ENCODE results near the gene HNRNPR. TPM values are rescaled to one million over a fixed set of nuclear protein-coding genes. Genes with fewer than 3 reads are reported as not detected.

The HNRNPR gene
- total and polyA plus RNA-seq, 9 of the 15 experiments (the other 6 are each of a cell fraction or from before 2014, with no cell fraction given), result 80.9 to 372 (median 301) TPM

DNA sequence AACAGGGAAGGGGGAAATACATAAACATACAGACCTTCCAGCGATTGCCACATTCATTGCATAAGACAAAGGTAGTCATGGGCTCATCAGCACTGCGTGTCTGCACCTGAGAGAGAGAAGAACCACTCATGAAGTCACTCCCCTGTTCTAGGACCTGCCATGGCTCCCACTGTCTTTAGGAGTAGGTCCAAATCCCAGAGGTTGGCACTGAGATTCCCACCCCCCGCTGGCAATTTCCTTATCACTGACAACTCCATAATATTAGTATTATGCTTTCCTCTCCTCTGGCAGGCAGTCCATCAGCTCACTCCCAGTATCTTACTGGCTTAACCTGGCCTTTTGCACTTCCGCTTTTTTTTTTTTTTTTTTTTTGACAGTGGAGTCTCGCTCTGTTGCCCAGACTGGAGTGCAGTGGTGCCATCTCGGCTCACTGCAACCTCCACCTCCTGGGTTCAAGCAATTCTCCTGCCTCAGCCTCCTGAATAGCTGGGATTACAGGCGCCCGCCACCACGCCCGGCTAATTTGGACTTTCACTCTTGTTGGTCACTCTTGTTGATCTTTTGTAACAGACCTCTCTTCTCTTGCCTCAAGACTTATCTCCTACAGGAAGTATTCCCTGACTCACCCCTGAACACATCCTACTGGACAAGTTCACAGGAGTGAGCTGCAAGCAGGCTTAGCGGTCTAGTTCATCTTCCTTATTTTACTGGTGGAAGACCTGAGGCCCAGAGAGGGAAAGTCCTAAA is 40.4 kb upstream of the HNRNPR start (continued):
- TF ChIP-seq, protein P1, sequence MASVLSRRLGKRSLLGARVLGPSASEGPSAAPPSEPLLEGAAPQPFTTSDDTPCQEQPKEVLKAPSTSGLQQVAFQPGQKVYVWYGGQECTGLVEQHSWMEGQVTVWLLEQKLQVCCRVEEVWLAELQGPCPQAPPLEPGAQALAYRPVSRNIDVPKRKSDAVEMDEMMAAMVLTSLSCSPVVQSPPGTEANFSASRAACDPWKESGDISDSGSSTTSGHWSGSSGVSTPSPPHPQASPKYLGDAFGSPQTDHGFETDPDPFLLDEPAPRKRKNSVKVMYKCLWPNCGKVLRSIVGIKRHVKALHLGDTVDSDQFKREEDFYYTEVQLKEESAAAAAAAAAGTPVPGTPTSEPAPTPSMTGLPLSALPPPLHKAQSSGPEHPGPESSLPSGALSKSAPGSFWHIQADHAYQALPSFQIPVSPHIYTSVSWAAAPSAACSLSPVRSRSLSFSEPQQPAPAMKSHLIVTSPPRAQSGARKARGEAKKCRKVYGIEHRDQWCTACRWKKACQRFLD (CRISPR knock-in tag; IDR thresholded peaks at IDR 0.05), result peak; percentile 54; the same call in 1 of the 2 replicates
- TF ChIP-seq HSF4 (CRISPR knock-in tag; IDR thresholded peaks at IDR 0.05; ENCODE audit: borderline replicate concordance) (no peak), CHCHD3 (CRISPR knock-in tag; IDR thresholded peaks at IDR 0.05) (no peak), ZNF77 (CRISPR knock-in tag; IDR thresholded peaks at IDR 0.05) (no peak), SPI1 (IDR thresholded peaks at IDR 0.05; ENCODE audit: borderline replicate concordance, low read depth, low read length) (peak; percentile 97), NR2F6 (CRISPR knock-in tag; IDR thresholded peaks at IDR 0.05) (no peak), MAFG (tag; conservative IDR thresholded peaks at IDR 0.05) (0 out of 2 replicates have a peak, but pooled peaks have one; percentile 8), ZNF561 (CRISPR knock-in tag; conservative IDR thresholded peaks at IDR 0.05) (no peak), GATA2 (CRISPR knock-in tag; IDR thresholded peaks at IDR 0.05) (0 out of 2 replicates have a peak, but pooled peaks have one; percentile 15), ZNF232 (CRISPR knock-in tag; IDR thresholded peaks at IDR 0.05) (no peak), TSC22D4 (tag; IDR thresholded peaks at IDR 0.05) (no peak), MYBL2 (IDR thresholded peaks at IDR 0.05; ENCODE audit: low read depth) (no peak), MYBL2 (CRISPR knock-in tag; IDR thresholded peaks at IDR 0.05; ENCODE audit: borderline replicate concordance) (no peak), SMARCB1 (IDR thresholded peaks at IDR 0.05; ENCODE audit: insufficient read length, low read depth) (no peak), DIDO1 (tag; IDR thresholded peaks at IDR 0.05; ENCODE audit: low read depth) (no peak), KDM4B (IDR thresholded peaks at IDR 0.05; ENCODE audit: borderline replicate concordance in 2 of 2, low read depth in 1 of 2) (no peak), ZNF140 (CRISPR knock-in tag; IDR thresholded peaks at IDR 0.05) (no peak), RBM25 (IDR thresholded peaks at IDR 0.05; ENCODE audit: low read depth, low read length, severe bottlenecking) (peak; percentile 88), JUN (IDR thresholded peaks at IDR 0.05; ENCODE audit: borderline replicate concordance, low read depth, low read length) (0 out of 2 replicates have a peak, but pooled peaks have one; percentile 65), JUN (CRISPR knock-in tag; IDR thresholded peaks at IDR 0.05; ENCODE audit: borderline replicate concordance) (no peak), CBX5 (IDR thresholded peaks at IDR 0.05; ENCODE audit: borderline replicate concordance, low read depth) (no peak), NFATC3 (IDR thresholded peaks at IDR 0.05) (no peak)
- TF ChIP-seq, protein P2, sequence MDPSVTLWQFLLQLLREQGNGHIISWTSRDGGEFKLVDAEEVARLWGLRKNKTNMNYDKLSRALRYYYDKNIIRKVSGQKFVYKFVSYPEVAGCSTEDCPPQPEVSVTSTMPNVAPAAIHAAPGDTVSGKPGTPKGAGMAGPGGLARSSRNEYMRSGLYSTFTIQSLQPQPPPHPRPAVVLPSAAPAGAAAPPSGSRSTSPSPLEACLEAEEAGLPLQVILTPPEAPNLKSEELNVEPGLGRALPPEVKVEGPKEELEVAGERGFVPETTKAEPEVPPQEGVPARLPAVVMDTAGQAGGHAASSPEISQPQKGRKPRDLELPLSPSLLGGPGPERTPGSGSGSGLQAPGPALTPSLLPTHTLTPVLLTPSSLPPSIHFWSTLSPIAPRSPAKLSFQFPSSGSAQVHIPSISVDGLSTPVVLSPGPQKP (CRISPR knock-in tag; IDR thresholded peaks at IDR 0.05), result no peak
- TF ChIP-seq, protein P3, sequence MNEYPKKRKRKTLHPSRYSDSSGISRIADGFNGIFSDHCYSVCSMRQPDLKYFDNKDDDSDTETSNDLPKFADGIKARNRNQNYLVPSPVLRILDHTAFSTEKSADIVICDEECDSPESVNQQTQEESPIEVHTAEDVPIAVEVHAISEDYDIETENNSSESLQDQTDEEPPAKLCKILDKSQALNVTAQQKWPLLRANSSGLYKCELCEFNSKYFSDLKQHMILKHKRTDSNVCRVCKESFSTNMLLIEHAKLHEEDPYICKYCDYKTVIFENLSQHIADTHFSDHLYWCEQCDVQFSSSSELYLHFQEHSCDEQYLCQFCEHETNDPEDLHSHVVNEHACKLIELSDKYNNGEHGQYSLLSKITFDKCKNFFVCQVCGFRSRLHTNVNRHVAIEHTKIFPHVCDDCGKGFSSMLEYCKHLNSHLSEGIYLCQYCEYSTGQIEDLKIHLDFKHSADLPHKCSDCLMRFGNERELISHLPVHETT (CRISPR knock-in tag; conservative IDR thresholded peaks at IDR 0.05 in 1 of 2, IDR thresholded peaks at IDR 0.05 in 1 of 2), result peak in 1 of 2 experiments; percentile 71; a peak in 1 of 4 replicates

Data from K562 (cell line).